DMS79 treated with DMSO at 0.1 percent for 48 hours (cell line): ENCODE measurements around the gene KPNB1.

Source experiments
- DNase-seq: peaks from one replicate; lab custom pipeline; 2025; lab: John Stamatoyannopoulos, UW

The KPNB1 gene

GRCh38 chr17:47711366-47712099, 61.8 kb downstream of the KPNB1 start:
- no peak for DNase-seq

GRCh38 chr17:47712330-47713023, 62.8 kb downstream of the KPNB1 start:
- no peak for DNase-seq

- DNase-seq = no peak
Measured at GRCh38 chr17:47713980-47714700, 64.4 kb downstream of the KPNB1 start.

- DNase-seq = no peak
Measured at GRCh38 chr17:47714773-47715396, 65.2 kb downstream of the KPNB1 start.

- no peak for DNase-seq
Measured at GRCh38 chr17:47715669-47716325, 66.1 kb downstream of the KPNB1 start.

- DNase-seq = no peak
Measured at GRCh38 chr17:47716375-47716774, 66.7 kb downstream of the KPNB1 start.

- no peak for DNase-seq
Measured at GRCh38 chr17:47717261-47717697, 67.6 kb downstream of the KPNB1 start.

GRCh38 chr17:47717979-47718621, 68.4 kb downstream of the KPNB1 start:
- peak; percentile 80 for DNase-seq

GRCh38 chr17:47718634-47719405, 69.1 kb downstream of the KPNB1 start:
- DNase-seq = no peak

- no peak for DNase-seq
Measured at GRCh38 chr17:47719411-47720152, 69.9 kb downstream of the KPNB1 start.

- DNase-seq = no peak
Measured at GRCh38 chr17:47720196-47720595, 70.5 kb downstream of the KPNB1 start.

- DNase-seq = no peak
Measured at GRCh38 chr17:47720754-47721533, 71.2 kb downstream of the KPNB1 start.

GRCh38 chr17:47721725-47722124, 72.0 kb downstream of the KPNB1 start:
- DNase-seq = no peak

GRCh38 chr17:47724705-47725104, 75.0 kb downstream of the KPNB1 start:
- no peak for DNase-seq

- DNase-seq = no peak
Measured at GRCh38 chr17:47725446-47726111, 75.9 kb downstream of the KPNB1 start.

- DNase-seq = no peak
Measured at GRCh38 chr17:47726796-47727703, 77.3 kb downstream of the KPNB1 start.

GRCh38 chr17:47727704-47728036, 78.0 kb downstream of the KPNB1 start:
- no peak for DNase-seq
